Measurements from ENCODE around the gene SRP9.
"Not testable (repeated sequence)": the region's sequence is repeated elsewhere in the genome, so short reads cannot be mapped to it uniquely, and the experiment has no call there.

The SRP9 gene

DNA sequence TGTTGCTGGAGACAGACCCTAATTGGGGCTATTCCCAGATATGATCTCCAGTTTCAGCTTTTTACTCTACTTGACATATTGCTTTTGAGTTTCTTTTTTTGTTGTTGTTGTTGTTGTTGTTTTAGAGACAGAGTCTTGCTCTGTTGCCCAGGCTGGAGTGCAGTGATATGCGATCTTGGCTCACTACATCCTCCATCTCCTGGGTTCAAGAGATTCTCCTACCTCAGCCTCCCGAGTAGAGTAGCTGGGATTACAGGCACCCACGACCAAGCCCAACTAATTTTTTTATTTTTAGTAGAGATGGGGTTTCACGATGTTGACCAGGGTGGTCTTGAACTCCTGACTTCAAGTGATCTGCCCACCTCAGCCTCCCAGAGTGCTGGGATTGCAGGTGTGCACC is 1.3 kb upstream of the SRP9 start:
- no peak for DNase-seq (ENCODE audit: low read depth in 3 of 3)

DNA sequence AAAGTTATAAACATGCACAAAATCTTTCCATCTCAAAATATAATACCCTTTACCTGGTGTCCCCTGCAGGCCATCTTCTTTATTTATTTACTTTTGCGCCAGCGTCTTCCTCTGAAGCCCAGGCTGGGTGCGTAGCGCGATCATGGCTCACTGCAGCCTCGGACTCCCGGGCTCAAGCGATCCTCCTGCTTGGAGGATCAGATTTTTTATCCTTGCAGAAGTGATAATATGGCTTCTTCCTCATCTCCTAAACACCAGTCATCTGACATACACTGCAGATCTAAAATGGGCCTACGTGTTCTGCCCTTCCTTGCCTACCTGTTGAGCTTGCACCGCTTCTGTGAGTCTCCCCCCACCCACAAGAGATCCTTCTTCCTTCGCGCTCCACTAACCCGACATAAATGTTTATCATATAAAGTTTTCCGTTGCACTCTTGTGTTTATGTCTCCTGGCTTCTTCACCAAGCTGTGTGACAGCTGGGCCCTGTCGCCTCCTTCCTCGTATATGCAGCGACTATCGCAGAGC is 506 bp upstream of the SRP9 start:
- DNase-seq (ENCODE audit: low read depth in 3 of 3), result peak in 1 of 3 donors; percentile 8

DNA sequence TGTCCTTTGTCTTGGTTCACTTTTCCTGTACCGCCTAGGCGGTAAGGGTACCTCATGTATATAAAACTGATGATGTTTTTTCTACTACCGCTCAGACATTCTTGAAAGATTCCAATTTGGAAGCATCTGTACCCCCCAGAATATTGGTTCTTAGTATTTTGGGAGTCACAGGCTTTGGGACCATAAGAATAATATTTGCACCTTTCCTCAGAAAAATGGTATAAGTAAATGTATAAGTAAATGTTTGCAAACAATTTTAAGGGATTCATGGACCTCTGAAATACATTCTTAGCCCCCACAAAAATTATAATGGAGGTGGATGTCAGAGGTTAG is 677 bp downstream of the SRP9 start:
- no peak for DNase-seq (ENCODE audit: low read depth in 3 of 3)

DNA sequence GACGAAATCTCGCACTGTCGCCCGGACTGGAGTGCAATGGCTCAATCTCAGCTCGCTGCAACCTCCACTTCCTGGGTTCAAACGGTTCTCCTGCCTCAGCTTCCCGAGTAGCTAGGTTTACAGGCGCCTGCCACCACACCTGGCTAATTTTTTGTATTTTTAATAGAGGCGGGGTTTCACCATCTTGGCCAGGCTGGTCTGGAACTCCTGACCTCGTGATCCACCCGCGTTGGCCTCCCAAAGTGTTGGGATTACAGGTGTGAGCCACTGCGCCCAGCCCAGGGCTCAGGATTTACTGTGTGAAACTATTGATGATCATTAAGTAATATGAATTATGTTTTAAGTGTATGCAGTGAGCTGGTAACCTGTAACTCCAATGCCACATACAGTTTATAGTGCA is 1.5 kb downstream of the SRP9 start:
- not testable (repeated sequence) for DNase-seq (ENCODE audit: low read depth in 3 of 3)

DNA sequence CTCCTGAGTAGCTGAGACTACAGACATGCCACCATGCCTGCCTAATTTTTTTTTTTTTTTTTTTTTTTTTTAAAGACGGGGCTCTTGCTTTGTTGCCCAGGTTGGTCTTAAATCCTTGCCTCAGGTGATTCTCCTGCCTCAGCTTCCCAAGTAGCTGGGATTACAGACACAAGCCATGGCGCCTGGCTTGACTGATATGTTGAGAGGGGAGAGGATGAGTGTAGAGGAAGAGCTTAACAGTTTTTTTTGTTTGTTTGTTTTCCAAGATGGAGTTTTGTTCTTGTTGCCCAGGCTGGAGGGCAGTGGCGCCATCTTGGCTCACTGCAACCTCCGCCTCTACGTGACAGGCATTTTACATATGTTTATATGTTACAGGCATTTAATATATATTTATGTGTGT is 2.5 kb downstream of the SRP9 start:
- DNase-seq (ENCODE audit: low read depth in 3 of 3), result no peak

DNA sequence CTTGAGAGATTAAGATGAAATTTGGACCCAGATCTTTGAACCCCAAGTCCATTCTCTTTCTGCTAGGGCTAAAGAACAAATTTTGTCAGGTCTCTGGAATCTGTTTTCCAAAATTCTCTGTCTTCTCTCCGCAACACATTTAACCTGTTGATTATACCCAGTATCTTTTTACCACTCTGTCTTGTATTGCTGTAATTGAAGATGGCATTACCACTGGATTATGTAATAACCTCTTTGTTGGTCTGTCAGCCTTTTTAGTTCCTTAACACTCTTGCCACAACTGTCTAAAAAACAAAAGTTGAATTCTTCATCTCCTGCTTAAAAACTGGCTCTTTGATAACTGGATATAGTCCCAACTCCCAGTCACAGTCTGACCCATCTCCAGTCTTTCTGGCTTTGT is 3.0 kb downstream of the SRP9 start:
- DNase-seq (ENCODE audit: low read depth in 3 of 3), result no peak

DNA sequence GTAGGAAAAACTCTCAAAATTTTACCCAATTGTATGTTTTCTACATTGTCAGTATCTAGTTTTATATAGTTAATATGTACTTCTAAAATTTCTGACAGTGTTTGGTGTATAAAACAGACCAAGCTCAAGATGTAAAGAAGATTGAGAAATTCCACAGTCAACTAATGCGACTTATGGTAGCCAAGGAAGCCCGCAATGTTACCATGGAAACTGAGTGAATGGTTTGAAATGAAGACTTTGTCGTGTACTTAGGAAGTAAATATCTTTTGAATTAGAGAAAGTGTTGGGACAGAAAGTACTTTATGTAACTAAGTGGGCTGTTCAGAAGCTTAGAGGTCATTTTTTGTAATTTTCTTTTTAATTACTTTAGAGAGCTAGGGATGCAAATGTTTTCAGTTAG is 11.5 kb downstream of the SRP9 start:
- DNase-seq (ENCODE audit: low read depth in 3 of 3), result not testable (repeated sequence)

DNA sequence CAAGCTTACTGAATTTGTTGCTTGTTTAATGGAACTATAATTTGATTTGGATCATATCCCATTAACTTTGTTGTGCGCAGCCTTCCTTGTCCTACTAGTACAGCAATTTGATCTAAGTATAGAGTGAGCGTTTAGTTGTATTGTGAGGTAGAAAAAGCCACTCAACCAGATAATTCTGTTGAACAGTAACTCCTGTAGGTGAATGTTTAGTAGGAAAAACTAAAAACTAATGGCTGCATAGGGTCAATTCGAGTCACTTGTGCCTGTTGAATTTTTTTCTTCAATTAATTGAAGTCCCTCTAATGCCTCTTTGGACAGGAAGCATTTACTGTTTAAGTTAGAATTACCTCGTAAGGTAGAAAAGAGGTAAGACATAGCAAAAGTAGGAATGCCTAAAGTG is 17.3 kb downstream of the SRP9 start:
- no peak for DNase-seq (ENCODE audit: low read depth in 3 of 3)

DNA sequence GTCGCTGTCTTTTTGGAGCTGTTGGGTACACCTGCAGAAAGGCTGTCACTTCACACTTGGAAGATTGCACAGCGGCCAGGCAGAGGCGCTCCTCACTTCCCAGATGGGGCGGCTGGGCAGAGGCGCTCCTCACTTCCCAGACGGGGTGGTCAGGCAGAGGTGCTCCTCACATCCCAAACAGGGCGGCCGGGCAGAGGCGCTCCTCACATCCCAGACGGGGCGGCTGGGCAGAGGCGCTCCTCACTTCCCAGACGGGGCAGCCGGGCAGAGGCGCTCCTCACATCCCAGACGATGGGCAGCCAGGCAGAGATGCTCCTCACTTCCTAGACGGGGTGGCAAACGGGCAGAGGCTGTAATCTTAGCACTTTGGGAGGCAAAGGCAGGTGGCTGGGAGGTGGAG is 18.5 kb downstream of the SRP9 start:
- DNase-seq (ENCODE audit: low read depth in 3 of 3), result not testable (repeated sequence)

DNA sequence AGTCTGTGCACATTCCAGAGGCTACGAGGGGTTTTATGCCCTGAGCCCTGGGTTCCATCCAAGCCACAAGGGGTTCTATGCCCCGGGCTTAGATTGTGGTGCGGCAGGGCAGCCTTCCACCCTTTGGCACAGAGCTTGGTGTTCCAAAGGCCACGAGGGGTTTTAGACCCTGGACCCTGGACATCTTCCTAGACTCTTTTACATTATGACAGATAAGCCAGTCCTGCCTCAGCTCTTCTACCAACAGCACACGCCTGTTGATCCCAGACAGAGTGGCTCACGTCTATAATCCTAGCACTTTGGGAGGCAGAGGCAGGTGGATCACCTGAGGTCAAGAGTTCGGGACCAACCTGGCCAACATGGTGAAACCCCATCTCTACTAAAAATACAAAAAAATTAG is 23.5 kb downstream of the SRP9 start:
- not testable (repeated sequence) for DNase-seq (ENCODE audit: low read depth in 3 of 3)

DNA sequence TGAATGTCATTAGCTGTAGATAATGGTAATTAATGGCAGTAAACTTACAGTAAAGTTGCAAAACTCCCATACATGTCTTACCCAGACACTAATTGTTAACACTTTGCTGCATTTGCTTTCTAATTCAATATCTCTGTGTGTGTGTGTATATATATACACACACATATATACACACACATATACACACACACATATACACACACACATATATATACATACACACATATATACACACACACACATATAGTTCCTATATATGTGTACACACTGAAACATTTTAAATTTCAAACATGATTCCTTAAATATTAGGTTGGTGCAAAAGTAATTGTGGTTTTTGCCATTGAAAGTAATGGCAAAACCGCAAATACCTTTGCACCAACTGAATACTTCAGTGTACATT is 28.6 kb downstream of the SRP9 start:
- no peak for DNase-seq (ENCODE audit: low read depth in 3 of 3)

DNA sequence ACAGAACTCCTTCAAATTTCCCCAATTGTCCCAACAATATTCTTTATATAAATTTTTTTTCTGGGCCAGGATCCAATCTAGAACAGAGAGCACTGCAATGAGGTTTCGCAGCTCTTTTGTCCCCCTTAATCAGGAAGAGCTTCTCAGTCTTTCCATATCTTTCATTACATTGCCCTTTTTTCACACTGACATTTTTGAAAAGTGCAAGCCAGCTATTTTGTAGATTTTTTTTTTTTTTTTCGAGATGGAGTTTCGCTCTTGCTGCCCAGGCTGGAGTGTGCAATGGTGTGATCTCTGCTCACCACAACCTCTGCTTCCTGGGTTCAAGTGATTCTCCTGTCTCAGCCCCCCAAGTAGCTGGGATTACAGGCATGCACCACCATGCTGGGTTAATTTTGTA is 29.1 kb downstream of the SRP9 start:
- DNase-seq (ENCODE audit: low read depth in 3 of 3), result not testable (repeated sequence)

DNA sequence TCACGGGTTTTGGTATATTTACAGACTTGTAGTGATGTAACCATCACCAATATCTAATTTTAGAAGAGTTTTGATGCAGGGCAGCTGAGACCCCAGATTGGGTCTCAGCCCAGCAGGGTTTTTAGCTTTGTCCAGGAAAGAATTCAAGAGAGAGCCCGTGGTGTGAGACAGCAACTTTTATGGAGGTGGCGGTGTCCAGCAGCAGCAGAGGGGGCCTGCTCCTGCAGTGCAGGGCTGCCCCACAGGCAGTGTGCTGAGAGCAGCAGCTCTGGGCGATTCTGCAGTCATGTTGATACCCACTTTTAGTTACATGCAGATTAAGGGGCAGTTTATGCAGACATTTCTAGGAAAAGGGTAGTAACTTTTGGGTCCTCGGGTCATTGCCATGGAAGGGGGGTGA is 30.5 kb downstream of the SRP9 start:
- DNase-seq (ENCODE audit: low read depth in 3 of 3), result no peak

DNA sequence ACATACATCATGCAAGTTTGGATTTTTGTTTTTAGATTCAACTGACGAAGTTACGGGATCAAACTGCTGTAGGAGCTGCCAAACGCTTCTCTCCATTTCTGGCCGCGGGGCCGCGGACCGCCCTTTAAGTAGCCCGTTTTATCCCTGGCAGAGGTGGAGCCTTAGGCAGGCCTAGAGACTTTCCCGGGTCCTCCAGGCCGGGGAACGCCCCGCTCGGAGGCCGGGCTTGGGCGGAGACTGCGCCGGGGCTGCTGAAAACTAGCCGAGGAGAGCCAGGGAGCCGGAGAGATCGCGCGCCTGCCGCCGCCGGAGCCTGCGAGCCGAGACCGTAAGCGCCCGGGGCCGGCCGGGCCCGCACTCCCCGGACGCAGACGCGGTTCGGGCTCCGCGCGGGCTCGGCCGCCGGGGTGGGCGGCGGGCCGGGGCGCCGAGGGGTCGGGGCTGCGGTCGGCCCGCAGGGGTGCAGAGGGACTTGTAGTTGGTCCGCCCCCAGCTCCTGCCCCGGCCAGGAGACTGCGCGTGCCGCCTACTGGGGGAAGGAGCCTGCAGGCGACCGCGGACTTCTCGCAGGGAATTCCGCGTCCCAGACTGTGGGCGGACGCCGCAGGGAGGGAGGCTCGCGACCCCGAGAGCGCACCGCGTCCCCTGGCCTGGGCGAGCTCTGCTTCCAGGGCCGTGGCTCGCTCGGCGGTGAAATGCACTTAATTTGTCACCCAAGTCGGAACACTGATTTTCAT is 32.4 kb downstream of the SRP9 start, which contains the start of gene EPHX1:
Gene EPHX1 (plus strand): TSS at position 283 of the 737 bp plus-strand sequence. CDS start 18,606 bp downstream, outside the sequence.
- peak; percentile 57 to 72 (median 61) for DNase-seq (ENCODE audit: low read depth in 3 of 3)

DNA sequence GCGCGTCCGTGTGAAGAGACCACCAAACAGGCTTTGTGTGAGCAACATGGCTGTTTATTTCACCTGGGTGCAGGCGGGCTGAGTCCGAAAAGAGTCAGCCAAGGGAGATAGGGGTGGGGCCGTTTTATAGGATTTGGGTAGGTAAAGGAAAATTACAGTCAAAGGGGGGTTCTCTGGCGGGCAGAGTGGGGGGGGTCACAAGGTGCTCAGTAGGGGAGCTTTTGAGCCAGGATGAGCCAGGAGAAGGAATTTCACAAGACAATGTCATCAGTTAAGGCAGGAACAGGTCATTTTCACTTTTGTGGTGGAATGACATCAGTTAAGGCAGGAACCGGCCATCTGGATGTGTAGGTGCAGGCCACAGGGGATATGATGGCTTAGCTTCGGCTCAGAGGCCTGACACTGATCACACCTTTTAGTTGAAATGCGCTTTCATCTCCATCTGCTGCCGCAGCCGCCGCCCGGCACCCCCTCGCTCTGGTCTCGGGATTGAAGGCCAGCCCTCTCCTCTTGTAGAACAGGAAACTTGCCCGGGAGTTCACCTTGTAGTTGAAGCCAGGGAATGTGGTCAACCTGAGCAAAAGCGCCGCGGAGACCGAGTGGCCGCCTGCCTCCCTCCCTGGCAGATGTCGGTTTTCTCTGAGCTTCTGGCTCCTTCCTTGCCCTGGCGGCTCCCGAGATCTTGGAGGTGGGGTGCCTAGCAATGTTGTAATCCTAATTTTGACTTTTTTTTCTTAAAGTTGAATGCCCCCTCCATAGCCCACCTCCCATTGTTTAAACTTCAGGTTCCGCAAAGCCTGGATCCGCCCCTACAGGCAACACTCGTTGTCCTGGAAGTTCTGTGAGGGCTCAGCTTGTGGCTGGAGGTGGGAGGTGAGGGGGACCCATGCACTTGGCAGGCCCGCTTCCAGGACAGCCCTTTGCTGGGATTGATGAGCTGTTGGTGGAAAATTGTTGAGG is 33.2 kb downstream of the SRP9 start:
- not testable (repeated sequence) for DNase-seq (ENCODE audit: low read depth in 3 of 3)

DNA sequence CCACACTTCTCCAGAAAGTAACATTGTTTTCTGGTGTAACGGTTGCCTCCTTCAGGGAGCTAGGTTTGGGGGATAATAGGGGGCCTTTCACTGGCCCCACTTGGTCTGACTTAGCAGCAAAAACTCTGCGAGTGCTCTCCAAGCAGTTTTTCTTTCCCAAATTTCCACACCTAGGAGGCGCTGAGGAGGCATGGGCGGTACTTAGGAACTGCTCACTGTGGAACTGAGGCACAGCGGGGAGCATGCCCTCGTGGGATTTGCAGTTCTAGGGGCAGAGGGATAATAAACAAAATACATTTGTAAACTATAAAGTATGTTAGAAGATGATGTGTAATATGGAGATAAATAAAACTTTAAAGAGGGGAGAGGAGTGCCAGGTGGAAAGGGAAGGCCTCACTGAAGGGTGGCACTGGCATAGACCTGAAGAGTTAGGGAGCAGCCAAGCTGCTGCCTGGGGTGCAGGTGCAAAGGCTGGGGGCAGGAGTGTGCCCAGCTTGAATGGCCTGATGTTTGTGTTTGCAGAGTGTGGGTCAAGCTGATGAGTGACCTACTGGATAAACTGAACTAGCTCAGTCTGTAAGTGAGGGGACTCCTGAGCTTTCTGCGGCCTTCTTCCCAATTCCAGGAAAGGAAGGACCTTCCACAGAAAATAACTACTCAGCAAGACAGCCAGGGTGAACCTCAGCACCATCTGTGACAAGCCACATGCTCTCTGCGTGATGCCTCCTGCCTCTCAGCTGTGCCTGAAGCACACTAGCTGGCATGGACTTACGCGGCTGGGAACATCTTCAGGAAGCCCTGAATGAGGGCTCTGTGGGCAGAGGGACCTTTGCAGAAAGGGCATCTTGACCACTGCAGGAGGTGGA is 34.2 kb downstream of the SRP9 start:
- DNase-seq (ENCODE audit: low read depth in 3 of 3), result no peak

DNA sequence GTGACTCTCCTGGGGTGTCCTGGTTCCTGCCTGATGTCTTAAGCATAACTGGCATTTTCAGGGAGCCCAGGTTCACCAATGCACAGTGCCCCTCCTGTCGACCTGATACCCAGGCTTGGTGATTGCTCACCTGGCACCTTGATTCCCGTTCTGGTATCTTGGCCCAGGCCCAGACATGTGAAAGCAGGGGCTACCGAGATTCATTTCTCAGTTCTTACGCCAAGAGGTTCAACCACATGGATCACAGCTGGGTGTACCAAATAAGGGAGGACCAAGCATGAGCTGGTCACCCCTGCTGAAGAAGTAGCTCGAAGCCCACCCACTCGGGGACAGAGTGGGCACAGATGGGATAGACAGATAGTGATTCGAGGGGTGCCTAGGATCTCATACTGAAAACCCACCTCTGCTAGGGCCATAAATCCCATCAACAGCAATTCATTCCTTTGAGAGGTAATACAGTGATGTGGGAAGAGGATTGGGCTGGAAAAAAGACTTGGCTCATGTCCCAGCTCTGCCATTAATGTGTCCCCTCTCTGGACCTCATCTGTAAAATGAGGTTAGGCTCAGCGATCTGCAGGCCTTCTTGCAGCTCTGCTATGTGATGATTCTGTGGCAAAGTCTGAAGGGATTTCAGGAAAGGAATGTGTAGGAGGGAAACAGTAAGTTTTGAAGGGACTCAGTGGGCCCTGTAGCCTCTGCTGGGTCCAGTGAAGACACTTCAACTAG is 35.0 kb downstream of the SRP9 start:
- DNase-seq (ENCODE audit: low read depth in 3 of 3), result no peak

DNA sequence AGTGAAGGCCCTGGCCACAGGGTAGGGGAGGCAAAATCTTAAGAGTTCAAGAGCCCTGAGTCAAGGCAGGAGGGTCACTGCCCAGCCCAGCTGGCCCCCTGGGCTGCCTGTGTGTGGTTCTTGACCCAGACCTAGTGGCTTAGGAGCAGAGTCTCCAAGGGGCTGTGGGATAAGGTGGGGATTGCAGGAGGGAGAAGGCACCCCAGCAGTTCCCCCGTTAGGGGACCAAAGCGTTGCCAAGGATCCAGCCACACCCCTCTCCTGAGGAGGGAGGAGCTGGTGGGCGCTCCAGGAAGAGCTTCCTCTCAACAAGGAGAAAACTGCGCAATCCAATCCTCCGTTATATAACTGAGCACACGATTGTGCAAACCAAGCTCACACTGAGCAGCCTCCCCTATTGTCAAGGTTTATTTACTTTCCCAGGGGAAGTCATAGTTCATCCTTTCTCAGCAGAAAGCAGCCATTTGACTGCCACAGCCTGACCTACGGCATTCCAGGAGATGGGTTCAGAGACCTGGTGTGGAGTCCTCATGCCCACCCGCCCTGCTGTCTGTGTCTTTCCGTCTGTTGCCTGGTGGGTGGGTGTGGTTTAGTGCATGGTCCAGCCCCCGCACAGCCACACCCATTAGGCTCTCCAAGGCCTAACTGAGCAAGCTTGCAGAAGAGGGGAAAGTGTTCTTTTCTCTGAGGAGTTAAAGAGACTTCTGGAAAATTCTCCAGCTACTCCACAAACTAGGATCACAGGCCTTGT is 35.8 kb downstream of the SRP9 start:
- DNase-seq (ENCODE audit: low read depth in 3 of 3), result no peak

DNA sequence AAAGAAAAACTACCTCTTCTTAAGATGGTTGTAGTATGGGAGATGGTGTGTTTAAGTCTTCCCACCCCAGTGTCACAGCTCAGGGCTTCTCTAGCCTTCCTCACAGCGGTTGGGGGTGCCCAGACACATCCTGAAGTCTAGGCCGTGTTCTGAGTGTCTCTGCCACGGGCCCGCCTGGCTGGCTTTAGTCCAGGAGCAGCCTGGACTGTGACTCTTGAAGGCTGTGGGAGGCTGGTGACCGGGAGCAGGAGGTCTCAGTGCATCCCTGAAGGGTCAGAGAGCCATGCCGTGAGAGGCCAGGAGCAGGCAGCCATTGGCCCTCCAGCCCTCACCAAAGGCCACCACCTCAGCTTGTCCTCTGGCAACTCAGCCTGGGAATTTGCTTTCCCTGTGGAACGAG is 36.8 kb downstream of the SRP9 start:
- no peak for DNase-seq (ENCODE audit: low read depth in 3 of 3)

DNA sequence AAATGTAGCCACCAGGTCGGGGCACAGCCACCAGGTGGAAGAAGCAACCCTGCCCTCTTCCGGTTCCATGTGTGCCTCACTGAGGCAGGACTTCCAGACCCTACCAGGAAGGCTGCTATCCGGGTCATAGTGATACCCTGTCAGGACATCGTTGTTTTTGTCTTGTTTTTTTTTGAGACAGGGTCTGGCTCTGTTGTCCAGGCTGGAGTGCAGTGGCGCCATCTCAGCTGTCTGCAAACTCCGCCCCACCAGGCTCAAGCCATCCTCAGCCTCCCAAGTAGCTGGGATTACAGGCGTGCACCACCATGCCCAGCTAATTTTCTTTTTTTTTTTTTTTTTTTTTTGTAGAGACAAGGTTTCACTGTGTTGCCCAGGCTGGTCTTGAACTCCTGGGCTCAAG is 37.5 kb downstream of the SRP9 start:
- DNase-seq (ENCODE audit: low read depth in 3 of 3), result not testable (repeated sequence)
